ENCODE data around the gene SH3BP5.

- TF ChIP-seq EZH2 (IDR thresholded peaks at IDR 0.05; ENCODE audit: borderline replicate concordance, low read depth, low read length, poor library complexity, severe bottlenecking) (no peak), CTCF (conservative IDR thresholded peaks at IDR 0.05; ENCODE audit: low read depth, low read length) (no peak)
Measured at GRCh38 chr3:15375461-15376000, 43.1 kb upstream of the SH3BP5 start.
